Left colon (tissue), 2 donors: Measurements from ENCODE around the gene ATP10A. TPM values are rescaled to one million over a fixed set of nuclear protein-coding genes. Genes with fewer than 3 reads are reported as not detected.

Source experiments
- ATAC-seq: fragments of 200-7000 bp; cut with Tn5 transposase; one replicate; pipeline ENCODE4 v1.9.1; 2020; ENCODE audit warnings: mild to moderate bottlenecking, moderate library complexity
- DNase-seq, 2 donors: peaks; one replicate each; pipeline ENCODE4 v3.0.0-alpha.2; 2020
- intact Hi-C, 2 donors: fragments of 100-400 bp; cut with DNase I in 1 of 2; cut with micrococcal nuclease in 1 of 2; formaldehyde crosslinking; loops; one replicate each; pipeline versions ENCODE4 v1.11.2 to v1.14.0; 2022; cut with DNase I, micrococcal nuclease
- total RNA-seq, 2 donors: library from RNA; stranded (reverse); fragmentation: NEBNext Ultra II Directional; extraction: Animal tissue kit (Norgen Biotek cat#: 25700); gene quantifications; one replicate each; pipeline ENCODE4 v1.2.1, GENCODE V29; 2021
- donor health status: DM: no; HTN: no; CAD: no.
- donor health status: DM: yes; HTN: yes; CAD: no.

ATP10A gene
- total RNA-seq, 2 donors from 2014 or later = 1.4 to 1.5 TPM

DNA sequence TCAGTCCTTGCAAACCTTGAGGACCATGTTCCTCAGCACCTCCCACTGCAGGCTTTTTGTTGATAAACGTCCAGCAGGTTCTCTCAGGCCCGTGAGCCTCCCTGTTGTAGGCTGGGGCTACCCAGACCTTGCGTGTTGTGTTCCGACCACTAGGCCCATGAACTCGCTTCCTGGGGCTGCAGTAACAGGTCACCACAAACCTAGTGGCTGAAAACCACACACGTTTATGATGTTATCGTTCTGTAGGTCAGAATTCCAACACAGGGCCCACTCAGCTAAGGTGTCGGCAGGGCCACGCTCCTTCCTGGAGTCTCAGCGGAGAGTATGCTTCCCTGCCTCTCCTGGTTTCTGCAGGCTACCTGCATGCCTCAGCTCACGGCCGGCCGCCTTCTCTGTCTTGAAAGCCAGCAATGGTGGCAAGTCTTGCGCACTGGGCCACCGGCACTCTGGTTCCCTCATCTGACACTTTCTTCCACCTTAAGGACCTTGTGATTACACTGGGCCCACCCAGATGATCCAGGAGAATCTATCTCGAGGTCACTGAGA is 60.8 kb downstream of the ATP10A start:
- ATAC-seq (no peak), DNase-seq (no peak)
- intact Hi-C loops = no loop called here

DNA sequence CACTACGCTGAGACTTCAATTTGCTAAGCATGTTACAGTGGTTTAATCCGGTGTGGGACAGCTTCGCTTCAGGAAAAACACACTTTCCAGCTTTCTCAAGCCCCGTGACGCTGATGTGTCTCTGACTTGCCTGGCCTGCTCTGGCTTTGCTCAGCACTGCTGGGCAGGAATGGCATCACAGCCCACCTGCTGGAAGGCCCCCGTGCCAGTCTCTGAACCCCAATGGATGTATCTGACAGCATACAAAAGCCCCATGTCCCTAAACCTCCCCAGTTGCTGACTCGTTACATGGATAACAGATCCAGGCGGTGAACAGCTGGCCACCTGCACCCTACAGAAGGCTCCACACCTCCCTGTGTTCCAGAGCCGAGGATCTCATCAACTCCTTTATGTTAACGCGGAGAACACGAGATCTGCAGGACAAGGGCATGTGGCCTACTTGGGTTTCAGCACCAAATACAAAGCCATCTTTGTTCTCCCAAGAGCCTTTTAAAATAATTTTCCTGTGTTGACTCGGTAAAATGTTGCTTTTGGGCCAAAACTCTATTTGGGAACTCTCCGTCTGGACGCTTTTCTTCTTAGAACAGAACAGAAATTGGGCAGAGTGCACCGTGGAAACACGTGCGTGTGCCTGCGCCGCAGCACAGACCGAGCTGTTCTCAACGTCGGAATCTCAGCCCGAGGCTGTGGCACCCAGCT is 61.4 kb downstream of the ATP10A start:
- intact Hi-C loops = no loop called here
- DNase-seq (no peak), ATAC-seq (no peak)

DNA sequence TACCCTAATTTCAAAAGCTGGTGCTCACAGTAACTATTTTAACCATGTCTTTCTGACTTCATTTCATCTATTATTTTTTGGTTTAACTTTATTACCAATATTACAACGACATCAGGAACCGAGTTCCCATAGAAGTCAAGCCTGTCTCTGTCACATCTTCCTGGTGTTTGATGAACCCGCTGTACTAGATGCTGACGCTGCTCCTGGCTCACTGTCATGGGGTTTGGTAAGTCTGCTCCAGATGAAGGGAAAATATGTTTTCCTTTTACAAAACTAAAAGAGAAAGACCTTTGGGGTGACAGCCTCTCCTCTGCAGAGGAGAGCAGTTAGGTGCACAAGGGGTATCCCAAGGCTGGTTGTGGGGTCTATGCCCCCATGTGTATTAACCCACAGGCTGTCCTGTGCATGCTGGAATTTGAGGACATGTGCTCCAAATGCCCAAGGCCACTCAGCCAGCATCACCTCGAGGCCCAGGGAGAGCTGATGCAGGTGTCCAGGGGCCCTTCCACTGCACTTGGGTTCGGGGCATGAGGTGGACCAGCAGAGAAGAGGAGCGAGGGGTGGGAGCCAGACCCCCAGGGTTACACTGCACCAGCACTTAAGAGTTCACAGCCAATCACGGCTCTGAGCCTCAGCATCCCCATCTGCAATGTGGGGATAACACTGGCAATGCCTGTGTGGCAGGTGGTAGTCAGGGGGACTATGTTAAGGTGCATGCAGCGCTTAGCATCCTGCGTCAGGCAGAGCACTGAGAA is 62.2 kb downstream of the ATP10A start:
- DNase-seq (no peak), ATAC-seq (no peak)
- intact Hi-C loops = no loop called here

DNA sequence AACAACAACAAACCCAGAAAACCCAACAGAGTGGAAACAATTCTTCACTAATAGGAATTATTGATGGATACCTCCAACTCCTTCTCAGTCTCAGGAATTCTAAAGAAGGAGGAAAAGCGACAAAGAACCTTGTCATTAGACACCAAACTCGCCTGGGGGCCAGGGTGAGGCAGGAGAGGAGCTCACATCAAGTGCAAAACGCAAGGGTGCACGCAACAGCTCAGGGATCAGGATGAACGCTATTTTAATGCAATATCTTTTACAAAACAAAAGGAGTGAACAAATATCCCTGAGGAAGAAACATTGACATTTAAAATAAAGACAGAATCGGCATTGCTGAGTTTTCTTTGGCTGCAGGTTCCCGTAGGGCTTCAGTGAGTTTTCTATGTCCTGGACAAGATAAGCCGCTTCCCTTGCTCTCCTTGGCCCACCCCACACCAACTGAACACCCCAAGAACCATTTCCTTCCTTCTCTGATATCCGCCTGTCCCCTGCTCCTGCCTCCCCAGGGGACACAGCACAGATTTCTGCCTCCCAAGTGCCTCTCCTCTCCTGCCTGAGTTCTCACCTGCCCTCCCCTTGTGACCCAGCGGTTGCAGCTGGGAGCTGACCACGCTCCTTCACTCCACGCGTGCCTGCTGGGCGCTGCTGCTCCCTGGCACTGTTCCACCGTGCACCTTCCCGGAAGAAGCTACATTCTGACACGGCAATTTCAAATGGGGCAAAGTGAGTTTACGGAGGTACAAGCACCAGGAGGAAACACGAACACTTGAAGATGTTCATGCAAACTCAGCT is 63.0 kb downstream of the ATP10A start:
- intact Hi-C loops = no loop called here
- DNase-seq (no peak), ATAC-seq (no peak)

DNA sequence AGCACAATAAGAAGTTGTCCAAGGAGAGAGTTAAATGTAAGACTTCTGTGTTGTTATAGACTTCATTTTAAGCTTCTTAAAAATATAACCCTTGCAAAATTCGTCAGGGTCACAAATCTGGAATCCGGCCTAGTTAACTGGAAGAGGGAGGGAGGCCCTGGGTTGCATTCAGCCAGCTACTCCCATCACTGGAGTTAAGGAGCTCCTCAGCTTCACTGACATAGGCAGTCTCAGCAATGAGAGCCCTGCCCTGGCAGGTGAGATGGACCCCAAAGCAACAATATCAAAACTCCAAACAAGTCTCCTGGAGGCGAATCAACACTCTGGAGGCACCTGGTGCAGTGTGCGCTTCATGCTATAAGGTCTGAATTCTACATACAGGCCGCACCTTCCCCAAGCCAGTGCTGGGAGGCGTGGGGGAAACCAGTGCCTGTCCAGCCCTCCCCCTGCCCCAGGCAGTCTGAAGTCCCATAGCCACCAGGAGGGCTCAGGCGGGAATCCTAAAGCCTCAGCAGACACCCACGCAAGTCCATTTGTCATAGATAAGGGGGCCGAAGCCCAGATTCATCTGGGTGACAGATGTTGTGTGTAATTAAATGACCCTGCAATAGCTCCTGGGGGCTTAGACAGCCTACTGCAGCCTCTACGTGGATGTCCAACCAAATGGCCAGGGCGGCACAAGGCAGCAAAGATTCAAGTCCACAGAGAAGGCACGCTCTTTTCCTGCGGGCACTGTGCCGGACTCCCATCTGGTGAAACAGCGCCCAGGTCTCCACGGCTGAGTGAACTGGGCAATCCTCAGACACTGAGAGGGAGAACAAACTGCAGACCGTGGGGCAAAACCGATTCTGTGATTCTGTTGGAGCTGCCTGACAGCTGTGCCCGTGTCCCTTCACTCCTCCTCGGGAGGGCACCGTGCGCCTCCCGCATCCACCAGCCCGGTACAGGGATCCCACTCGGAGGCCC is 64.9 kb downstream of the ATP10A start:
- ATAC-seq (no peak), DNase-seq (no peak)
- intact Hi-C loops = no loop called here

DNA sequence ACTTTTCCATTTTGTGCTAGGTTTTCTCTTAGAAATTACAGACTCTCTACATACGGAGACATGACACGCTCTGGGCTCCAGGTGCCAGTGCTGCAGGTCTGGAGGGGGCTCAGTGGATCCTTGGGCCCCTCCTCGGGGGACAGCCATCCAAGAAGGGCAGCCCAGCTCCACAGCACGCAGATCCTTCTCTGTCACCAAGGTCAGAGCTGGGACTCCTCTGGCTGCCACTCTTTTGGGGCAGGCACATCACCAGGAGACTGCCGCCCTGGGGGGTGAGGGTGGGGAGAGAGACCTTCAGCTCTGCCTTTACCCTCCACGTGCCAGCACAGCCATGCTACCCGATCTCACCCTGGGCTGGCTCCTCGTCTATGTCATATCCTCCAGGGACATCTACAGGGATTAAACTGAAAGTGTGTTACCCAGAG is 65.6 kb downstream of the ATP10A start:
- ATAC-seq = no peak
- no peak for DNase-seq
- intact Hi-C loops = no loop called here

DNA sequence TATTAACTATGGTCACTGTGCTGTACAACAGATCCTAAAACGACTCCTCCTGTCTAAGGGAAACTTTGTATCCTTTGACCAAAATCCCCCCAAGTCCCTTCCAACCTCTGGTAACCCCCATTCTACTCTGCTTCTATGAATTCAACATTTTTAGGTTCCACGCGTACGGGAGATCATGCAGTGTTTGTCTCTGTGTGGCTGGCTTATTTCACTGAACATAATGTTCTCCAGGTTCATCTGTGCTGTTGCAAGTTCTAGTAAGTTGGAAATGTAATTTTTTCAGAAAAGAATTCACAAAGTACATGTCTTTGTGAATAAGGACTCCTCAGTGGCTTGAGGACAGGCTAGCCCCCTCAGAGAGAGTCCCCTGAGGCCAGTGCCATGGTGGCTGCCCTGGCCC is 66.1 kb downstream of the ATP10A start:
- intact Hi-C loops = no loop called here
- DNase-seq (no peak), ATAC-seq (no peak)

DNA sequence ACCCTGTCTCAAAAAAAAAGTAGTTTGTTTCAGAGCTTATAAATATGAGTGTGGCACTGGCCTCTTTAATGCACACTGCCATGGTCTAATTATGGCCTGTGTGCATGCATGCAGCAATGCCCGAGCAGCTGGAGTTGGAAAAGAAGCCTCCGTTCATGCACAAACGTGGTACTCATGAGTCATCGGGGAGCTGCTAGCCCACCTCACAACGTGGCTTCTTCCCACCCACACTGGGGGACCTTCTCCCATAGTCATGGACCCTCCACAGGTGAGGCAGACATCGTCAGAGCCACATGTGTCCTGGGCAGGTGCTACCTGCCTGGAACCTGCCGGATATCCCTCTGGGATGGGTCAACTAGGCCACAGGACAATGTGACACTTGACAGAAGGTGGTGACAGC is 66.7 kb downstream of the ATP10A start:
- intact Hi-C loops = no loop called here
- ATAC-seq (no peak), DNase-seq (no peak)

DNA sequence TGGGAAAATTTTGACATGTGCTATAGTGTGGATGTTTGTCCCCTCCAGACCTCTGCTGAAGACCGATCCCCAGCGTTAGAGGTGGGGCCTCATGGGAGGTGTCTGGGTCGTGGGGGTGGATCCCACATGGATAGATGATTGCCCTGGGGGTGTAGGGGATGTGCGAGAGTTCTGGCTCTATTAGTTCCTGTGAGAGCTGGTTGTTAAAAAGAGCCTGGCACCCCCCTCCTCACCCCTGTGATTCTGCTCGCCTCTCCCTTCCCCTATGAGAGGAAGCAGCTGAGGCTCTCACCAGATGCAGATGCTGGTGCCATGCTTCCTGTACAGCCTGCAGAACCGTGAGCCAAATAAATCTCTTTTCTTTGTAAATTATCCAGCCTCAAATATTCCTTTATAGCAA is 67.4 kb downstream of the ATP10A start:
- ATAC-seq (no peak), DNase-seq (no peak)
- intact Hi-C loops = no loop called here

DNA sequence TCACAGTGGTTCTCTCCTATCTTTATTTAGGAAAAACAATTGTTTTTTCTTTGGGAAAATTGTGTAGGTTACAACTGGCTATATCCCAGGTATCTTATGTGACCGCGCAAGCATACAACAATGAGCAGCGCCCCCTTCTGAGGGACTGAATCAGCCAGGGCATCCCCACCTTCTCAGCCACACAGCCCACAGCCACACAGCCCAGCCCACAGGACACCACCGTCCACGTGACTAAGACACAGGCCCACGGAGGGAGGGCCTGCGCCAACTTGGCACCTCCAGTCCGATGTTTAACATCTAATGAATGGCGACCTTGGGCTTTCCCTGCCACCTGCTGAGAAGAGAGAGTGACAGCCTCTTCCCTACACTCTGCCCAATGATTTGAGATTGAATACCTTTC is 68.1 kb downstream of the ATP10A start:
- DNase-seq (no peak), ATAC-seq (no peak)
- intact Hi-C loops = no loop called here

DNA sequence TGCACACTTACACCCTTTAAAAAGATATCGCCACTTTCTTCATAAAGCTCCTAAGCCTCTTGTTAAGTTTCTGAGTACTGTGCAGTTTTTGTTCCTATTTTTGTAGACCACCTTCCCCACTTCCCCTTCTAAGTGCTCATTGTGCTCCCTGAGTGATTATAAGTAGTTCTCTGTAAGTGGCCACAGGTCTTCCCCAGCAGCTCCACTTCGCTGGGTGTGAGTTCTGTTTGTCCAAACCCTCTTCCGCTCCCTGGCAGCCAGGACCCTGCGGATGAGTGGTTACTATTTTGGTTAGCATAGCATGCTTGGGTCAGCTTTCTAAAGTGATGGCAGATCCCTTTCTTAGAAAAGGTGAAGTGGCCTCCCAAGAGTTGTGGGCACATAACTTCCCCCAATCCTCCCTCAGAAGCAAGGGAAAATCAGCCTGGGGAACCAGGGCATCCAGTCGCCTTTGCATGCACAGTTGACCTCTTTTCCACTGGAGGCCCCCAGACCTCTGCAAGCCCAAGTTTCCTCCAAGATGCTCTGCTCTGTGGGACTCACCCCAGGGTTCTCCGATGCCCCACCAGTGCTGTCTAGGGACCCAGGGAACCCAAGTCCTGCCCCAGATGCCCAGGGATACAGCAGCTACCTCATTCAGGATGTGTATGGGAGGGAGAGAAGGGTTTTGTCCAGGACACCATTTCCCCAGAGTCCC is 69.6 kb downstream of the ATP10A start:
- ATAC-seq = no peak
- no peak for DNase-seq
- intact Hi-C loops = no loop called here

DNA sequence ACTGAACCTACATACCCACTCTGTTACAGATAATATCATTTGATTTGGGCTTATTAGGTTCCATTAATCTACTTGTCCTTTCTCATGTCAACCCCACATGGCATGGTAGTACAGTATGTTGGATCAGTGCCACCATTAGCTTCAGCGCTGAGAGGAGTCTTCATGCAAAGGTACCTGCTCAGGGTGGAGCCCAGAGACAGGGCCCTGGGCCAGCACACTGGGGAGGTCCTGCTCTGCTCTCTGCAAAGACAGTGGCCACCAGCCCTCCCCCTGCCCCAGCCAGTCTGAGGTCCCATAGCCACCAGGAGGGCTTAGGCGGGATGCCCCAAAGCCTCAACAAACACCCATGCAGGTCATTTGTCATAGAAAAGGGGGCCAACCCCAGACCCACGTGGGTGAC is 71.0 kb downstream of the ATP10A start:
- intact Hi-C loops = no loop called here
- DNase-seq (no peak), ATAC-seq (no peak)

DNA sequence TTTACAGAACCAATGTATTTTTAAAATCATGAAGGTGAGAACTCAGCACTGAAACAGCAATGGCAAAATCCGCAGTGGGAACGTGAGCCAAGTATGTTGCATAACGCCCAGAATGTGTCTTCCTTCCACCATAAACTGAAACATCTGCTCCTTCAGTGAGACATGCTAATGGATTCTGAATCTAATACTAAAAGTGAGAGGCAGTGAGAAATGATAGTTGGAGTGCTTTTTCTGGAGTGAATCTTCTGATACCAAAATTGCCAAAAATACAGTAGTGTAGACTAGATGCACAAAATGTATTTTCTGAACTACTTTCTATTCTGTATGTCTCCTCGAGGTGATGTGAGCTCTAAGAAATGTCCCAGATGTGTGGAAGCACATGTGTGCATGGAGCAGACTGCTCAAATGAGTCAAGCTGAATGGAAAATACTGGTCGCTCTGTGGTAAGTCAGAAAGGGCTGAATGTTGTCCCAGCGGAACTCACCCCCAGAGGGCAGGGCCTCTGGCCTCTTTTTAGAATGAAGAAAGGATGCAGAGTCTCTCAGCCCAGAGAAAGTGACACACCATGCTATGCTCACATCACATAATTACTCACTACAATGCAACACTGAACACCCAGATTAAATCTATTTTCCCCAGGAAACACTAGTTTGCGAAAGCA is 73.0 kb downstream of the ATP10A start:
- ATAC-seq (no peak), DNase-seq (peak in 1 of 2 donors; percentile 25)
- intact Hi-C loops = no loop called here

DNA sequence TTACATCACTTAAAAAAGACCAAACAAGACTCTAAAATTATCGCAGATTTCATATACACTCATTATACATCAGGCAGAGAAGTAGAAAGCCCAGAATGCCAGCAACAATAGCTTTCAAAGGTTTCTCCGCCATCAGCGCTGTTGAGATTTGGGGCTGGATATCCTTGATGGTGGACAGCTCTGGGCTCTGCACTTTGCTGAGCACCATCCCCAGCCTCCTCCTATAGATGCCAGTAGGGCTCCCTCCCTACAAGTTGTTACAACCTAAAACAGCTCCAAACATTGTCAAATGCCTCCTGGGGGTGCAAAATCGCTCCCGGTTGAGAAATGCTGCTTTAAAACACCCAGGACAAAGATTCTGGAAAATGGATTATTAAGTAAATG is 73.5 kb downstream of the ATP10A start:
- DNase-seq = no peak
- ATAC-seq = no peak
- intact Hi-C loops = no loop called here

DNA sequence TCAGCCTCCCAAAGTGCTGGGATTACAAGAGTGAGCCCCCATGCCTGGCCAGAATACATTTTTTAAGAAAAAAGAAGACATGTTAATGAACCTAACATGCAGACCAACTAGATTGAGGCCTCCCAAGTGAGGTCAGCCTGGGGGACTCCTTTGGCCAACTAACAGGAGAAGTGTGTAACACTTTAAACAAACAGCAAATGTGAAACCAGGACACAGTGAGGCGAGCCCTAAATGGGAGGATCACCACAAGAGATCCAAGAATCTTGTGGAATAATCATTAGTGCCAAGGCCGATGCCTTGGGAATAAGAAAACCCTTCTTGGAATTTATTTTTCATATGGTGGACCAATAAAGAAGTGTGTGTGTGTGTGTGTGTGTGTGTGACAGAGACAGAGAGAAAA is 73.9 kb downstream of the ATP10A start:
- intact Hi-C loops = no loop called here
- DNase-seq (no peak), ATAC-seq (no peak)

DNA sequence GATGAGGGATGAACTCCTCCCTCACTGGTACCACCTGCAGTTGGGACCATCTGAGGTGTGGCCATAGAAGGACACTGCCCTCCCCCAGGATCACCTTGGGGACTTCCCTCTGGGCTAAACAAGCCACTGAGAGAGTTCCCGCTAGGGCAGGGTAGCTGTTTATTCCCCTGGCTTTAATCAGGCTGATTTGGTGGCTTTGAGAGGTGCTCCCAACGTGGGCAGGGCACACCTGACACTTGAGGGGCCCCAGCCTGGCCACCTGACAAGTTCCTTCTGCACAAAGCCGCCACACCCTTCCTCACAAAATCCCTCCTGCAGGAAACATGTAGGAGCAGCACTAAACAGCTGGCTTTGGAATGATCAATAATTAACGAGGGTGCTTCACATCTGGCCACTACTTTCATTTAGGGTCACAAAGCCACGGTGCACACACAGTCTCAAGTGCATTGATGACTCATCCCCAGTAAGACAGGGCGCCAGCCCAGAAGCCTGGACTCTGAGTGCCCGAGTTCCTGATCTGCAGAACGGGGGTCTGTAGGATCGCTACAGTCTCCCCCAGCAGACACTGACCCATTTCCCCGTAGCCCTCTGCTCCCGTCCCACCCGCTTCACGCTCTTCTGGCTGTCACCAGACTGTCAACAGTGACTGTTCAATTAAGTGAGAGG is 75.1 kb downstream of the ATP10A start:
- ATAC-seq (peak; percentile 26), DNase-seq (peak in 1 of 2 donors; percentile 39)
- intact Hi-C loops = no loop called here

DNA sequence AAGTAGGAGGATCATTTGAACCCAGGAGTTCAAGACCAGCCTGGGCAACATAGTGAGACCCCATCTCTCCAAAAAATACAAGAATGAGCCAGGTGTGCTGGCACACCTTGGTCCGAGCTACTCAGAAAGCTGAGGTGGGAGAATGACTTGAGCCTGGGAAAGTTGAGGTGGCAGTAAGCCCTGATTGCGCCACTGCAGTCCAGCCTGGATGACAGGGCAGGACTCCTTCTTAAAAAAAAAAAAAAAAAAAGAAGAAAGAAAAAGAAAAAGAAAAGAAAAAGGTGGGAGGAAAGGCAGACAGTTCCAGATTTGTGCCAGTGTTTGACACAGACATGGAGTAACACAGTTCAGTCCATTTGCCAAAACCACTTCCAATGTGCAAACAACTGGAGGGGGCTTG is 75.7 kb downstream of the ATP10A start:
- ATAC-seq = no peak
- intact Hi-C loops = no loop called here
- DNase-seq = no peak
